Endodermal cell (in vitro differentiated cells): ENCODE measurements around the gene IGLL1. TPM values are rescaled to one million over a fixed set of nuclear protein-coding genes. Genes with fewer than 3 reads are reported as not detected.
"Not testable (repeated sequence)": the region's sequence is repeated elsewhere in the genome, so short reads cannot be mapped to it uniquely, and the experiment has no call there.

ENCODE experiments used
- DNase-seq: peaks from one replicate; pipeline ENCODE4 v3.0.0-alpha.2; 2017
- H3K27ac ChIP-seq: 2 replicates; pipeline ENCODE4 v1.5.1; 2013; ENCODE audit warnings: mild to moderate bottlenecking, low read depth, low read length, moderate library complexity
- H3K27me3 ChIP-seq: 2 replicates; pipeline ENCODE4 v1.6.1; 2013; ENCODE audit warnings: mild to moderate bottlenecking, low read length, moderate library complexity; ENCODE audit not compliant: insufficient read depth, control insufficient read depth, poor library complexity, severe bottlenecking
- H3K36me3 ChIP-seq: 2 replicates; pipeline ENCODE4 v1.7.0; 2013; ENCODE audit warnings: mild to moderate bottlenecking, low read length, moderate library complexity; ENCODE audit not compliant: control insufficient read depth, insufficient read depth
- H3K4me1 ChIP-seq: one replicate; pipeline ENCODE4 v1.7.0; 2013; ENCODE audit warnings: low read length; ENCODE audit not compliant: control insufficient read depth, insufficient read depth
- H3K4me3 ChIP-seq: 2 replicates; pipeline ENCODE4 v1.5.1; 2013; ENCODE audit warnings: mild to moderate bottlenecking, low read length, moderate library complexity
- H3K9ac ChIP-seq: 2 replicates; pipeline ENCODE4 v1.6.1; 2013; ENCODE audit warnings: mild to moderate bottlenecking, low read length, moderate library complexity; ENCODE audit not compliant: poor library complexity, severe bottlenecking; ENCODE audit errors: extremely low read depth
- H3K9me3 ChIP-seq: 2 replicates; pipeline ENCODE4 v1.6.1; 2013; ENCODE audit warnings: mild to moderate bottlenecking, low read length, moderate library complexity; ENCODE audit not compliant: control insufficient read depth
- H3K27ac Mint-ChIP-seq: 2 replicates; pipeline ENCODE4 v1.8.0; 2020; ENCODE audit warnings: mixed read lengths
- H3K27me3 Mint-ChIP-seq: 2 replicates; pipeline ENCODE4 v1.8.0; 2021; ENCODE audit warnings: mild to moderate bottlenecking, mixed read lengths; ENCODE audit not compliant: insufficient read depth
- H3K36me3 Mint-ChIP-seq: 2 replicates; pipeline ENCODE4 v1.8.0; 2020; ENCODE audit warnings: low read depth, mixed read lengths
- H3K4me1 Mint-ChIP-seq: 2 replicates; pipeline ENCODE4 v1.8.0; 2020; ENCODE audit warnings: mixed read lengths
- H3K4me3 Mint-ChIP-seq: 2 replicates; pipeline ENCODE4 v1.8.0; 2020; ENCODE audit warnings: mild to moderate bottlenecking, moderate library complexity, mixed read lengths
- H3K9me3 Mint-ChIP-seq: 2 replicates; pipeline ENCODE4 v1.8.0; 2020; ENCODE audit warnings: mild to moderate bottlenecking, mixed read lengths
- WGBS, 2 experiments: methylation state at CpG; one replicate each; pipeline versions ENCODE4 v1.1.5 to v1.1.7; 2013; ENCODE audit warnings: missing lambda C conversion rate in 2 of 2, mixed read lengths in 1 of 2; ENCODE audit not compliant: insufficient coverage in 1 of 2, insufficient read length in 1 of 2; 5-methylcytosine and 5-hydroxymethylcytosine counted together
- total RNA-seq, 2 donors: library from RNA; stranded (reverse); fragmentation: NEBNext Ultra II Directional in 1 of 2; extraction: Animal tissue kit (Norgen Biotek cat#: 25700) in 1 of 2; gene quantifications; 2 replicates in 1 of 2; 3 replicates in 1 of 2; pipeline ENCODE4 v1.2.1, GENCODE V29; 2021
- TF ChIP-seq, protein P1 (sequence below): fragments of 200-600 bp; sonication (generic); conservative IDR thresholded peaks from 2 replicates; pipeline ENCODE4 v1.5.0; 2021; ENCODE audit warnings: antibody characterized with exemption, mild to moderate bottlenecking

Gene IGLL1
- total RNA-seq, 2 donors from 2014 or later: not detected

DNA sequence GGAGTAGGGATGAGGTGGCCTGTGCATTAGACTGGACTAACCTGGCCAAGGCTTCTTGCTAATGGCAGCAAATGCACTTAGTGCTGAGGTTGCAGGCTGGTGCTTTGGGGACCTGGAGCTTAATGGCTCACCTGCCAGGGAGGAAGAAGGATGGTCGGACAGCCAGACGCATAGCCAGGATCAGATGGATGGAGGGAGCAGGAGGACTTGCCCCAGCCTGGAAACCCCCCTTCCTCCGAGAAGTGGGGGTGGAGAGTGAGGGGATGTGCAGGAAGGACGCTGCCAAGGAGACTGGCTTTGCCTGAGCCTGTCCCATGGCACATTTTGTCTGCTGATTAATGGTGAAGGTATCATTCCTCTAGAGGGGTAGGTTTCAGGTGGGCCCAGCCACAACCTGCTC lies 17.9 kb downstream of the IGLL1 start:
- Histone ChIP-seq H3K9ac (no peak overlapping the region), H3K4me3 (no peak overlapping the region), H3K4me1 (no peaks in the 10 kb centered on the region), H3K27me3 (peaks cover 9% of the 10 kb centered on the region), H3K27ac (no peak overlapping the region), H3K9me3 (no peaks in the 10 kb centered on the region), H3K36me3 (no peaks in the 10 kb centered on the region)
- H3K9me3 Mint-ChIP-seq: no peaks in the 10 kb centered on the region
- H3K36me3 Mint-ChIP-seq: no peaks in the 10 kb centered on the region
- H3K27ac Mint-ChIP-seq: no peak overlapping the region
- 83 to 98% methylated on average over 3 to 4 of the region's 4 CpGs for WGBS, 2 experiments
- H3K27me3 Mint-ChIP-seq: peaks cover 45% of the 10 kb centered on the region
- TF ChIP-seq, protein P1, sequence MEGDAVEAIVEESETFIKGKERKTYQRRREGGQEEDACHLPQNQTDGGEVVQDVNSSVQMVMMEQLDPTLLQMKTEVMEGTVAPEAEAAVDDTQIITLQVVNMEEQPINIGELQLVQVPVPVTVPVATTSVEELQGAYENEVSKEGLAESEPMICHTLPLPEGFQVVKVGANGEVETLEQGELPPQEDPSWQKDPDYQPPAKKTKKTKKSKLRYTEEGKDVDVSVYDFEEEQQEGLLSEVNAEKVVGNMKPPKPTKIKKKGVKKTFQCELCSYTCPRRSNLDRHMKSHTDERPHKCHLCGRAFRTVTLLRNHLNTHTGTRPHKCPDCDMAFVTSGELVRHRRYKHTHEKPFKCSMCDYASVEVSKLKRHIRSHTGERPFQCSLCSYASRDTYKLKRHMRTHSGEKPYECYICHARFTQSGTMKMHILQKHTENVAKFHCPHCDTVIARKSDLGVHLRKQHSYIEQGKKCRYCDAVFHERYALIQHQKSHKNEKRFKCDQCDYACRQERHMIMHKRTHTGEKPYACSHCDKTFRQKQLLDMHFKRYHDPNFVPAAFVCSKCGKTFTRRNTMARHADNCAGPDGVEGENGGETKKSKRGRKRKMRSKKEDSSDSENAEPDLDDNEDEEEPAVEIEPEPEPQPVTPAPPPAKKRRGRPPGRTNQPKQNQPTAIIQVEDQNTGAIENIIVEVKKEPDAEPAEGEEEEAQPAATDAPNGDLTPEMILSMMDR: no peak
- H3K4me3 Mint-ChIP-seq: no peak overlapping the region
- no peak for DNase-seq
- peaks cover 6% of the 10 kb centered on the region for H3K4me1 Mint-ChIP-seq

DNA sequence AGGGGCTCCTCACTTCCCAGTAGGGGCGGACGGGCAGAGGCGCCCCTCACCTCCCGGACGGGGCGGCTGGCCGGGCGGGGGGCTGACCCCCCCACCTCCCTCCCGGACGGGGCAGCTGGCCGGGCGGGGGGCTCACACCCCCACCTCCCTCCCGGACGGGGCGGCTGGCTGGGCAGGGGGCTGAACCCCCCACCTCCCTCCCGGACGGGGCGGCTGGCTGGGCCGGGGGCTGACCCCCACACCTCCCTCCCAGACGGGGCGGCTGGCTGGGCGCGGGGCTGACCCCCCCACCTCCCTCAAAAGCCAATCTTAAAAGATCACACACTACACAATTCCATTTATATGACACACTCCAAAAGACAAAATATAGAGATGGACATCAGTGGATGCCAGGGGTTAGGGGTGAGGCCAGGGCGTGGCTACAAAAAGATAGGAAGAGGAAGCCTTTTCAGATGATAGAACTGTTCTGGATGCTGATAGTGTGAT lies 19.0 kb downstream of the IGLL1 start:
- not testable (repeated sequence) for H3K9ac ChIP-seq, H3K4me3 ChIP-seq, H3K27ac ChIP-seq, H3K9me3 ChIP-seq, H3K36me3 Mint-ChIP-seq, H3K4me1 ChIP-seq, H3K4me1 Mint-ChIP-seq, H3K4me3 Mint-ChIP-seq, H3K27ac Mint-ChIP-seq, H3K36me3 ChIP-seq, DNase-seq, H3K27me3 ChIP-seq, H3K9me3 Mint-ChIP-seq
- peaks cover 36% of the 10 kb centered on the region for H3K27me3 Mint-ChIP-seq
- 99 to 100% methylated on average over 1 to 9 of the region's 24 CpGs for WGBS, 2 experiments

DNA sequence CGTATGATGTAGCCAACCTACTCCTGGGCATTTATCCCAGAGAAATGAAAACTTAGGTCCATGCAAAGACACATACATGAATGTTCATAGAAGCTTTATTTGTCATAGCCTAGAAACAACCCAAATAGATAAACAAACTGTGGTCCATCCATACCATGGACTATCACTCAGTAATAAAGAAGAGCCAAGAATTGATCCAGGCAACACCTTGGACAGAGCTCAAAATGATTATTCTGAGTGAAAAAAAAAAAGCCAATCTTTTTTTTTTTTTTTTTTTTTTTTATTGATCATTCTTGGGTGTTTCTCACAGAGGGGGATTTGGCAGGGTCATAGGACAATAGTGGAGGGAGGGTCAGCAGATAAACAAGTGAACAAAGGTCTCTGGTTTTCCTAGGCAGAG lies 19.9 kb downstream of the IGLL1 start:
- not testable (repeated sequence) for H3K9me3 Mint-ChIP-seq, H3K4me3 Mint-ChIP-seq, H3K4me3 ChIP-seq, H3K36me3 Mint-ChIP-seq, H3K27ac Mint-ChIP-seq, H3K36me3 ChIP-seq, DNase-seq, H3K27me3 ChIP-seq, H3K4me1 Mint-ChIP-seq, H3K4me1 ChIP-seq, H3K9ac ChIP-seq, H3K27ac ChIP-seq, H3K9me3 ChIP-seq
- H3K27me3 Mint-ChIP-seq: peaks cover 32% of the 10 kb centered on the region
- 92 to 93% methylated on average over 1 of the region's 1 CpG for WGBS, 2 experiments

DNA sequence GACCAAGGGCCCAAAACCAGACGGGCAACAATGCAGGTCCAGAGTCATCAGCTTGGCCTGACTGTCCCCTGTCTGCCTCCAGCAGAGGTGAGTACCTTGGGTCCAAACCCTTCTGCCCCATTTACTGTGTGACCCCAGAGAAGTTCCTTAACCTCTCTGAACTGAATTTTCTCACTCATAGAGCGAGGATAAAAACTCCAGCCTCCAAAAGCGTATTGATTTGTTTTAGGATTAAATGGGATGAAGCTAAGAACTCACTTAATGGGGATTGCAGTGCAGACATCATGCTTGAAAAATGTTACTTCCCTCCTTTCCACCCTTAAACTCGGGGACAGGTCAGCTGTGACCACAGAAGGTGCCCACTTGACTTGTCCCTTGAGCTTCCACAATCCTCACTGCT lies 22.6 kb downstream of the IGLL1 start:
- DNase-seq: no peak
- WGBS, 2 experiments: 88% methylated on average over 2 to 4 of the region's 4 CpGs
- TF ChIP-seq, protein P1: no peak

More for the DNA sequence above, 22.6 kb downstream of the IGLL1 start:
- H3K27ac Mint-ChIP-seq: no peak overlapping the region
- Histone ChIP-seq H3K9ac (no peak overlapping the region), H3K27me3 (peaks cover 10% of the 10 kb centered on the region), H3K9me3 (no peaks in the 10 kb centered on the region), H3K27ac (no peak overlapping the region), H3K36me3 (no peaks in the 10 kb centered on the region), H3K4me3 (no peak overlapping the region), H3K4me1 (no peaks in the 10 kb centered on the region)
- H3K36me3 Mint-ChIP-seq: no peaks in the 10 kb centered on the region
- no peaks in the 10 kb centered on the region for H3K4me1 Mint-ChIP-seq
- no peak overlapping the region for H3K4me3 Mint-ChIP-seq
- H3K9me3 Mint-ChIP-seq: no peaks in the 10 kb centered on the region
- H3K27me3 Mint-ChIP-seq: peaks cover 11% of the 10 kb centered on the region
